ENCODE data around the gene XPOT.
"Not testable (repeated sequence)": the region's sequence is repeated elsewhere in the genome, so short reads cannot be mapped to it uniquely, and the experiment has no call there.

DNA sequence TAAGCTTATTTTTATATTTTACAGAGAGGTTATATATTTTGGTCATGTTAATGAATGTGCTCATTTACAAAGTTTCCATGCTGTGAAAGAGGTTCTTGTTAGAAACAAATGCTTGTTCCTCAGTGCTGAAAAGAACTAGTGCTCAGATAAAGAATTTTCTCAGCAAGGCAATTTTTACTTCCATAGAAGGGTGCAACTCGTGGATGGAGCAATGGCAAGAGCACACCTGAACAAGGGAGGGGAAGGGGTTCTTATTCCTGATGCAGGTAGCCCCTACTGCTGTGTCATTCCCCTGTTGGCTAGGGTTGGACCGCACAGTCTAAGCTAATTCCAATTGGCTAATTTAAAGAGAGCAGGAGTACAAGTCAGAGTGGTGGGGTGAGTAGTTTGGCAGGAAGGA is 48.0 kb upstream of the XPOT start:
- TF ChIP-seq, protein P1, sequence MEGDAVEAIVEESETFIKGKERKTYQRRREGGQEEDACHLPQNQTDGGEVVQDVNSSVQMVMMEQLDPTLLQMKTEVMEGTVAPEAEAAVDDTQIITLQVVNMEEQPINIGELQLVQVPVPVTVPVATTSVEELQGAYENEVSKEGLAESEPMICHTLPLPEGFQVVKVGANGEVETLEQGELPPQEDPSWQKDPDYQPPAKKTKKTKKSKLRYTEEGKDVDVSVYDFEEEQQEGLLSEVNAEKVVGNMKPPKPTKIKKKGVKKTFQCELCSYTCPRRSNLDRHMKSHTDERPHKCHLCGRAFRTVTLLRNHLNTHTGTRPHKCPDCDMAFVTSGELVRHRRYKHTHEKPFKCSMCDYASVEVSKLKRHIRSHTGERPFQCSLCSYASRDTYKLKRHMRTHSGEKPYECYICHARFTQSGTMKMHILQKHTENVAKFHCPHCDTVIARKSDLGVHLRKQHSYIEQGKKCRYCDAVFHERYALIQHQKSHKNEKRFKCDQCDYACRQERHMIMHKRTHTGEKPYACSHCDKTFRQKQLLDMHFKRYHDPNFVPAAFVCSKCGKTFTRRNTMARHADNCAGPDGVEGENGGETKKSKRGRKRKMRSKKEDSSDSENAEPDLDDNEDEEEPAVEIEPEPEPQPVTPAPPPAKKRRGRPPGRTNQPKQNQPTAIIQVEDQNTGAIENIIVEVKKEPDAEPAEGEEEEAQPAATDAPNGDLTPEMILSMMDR (IDR thresholded peaks at IDR 0.05): not testable (repeated sequence)
- not testable (repeated sequence) for TF ChIP-seq POLR2A (IDR thresholded peaks at IDR 0.05; ENCODE audit: low read depth); POLR2AphosphoS5 (IDR thresholded peaks at IDR 0.05); EP300 (IDR thresholded peaks at IDR 0.05)

Data from esophagus muscularis mucosa (tissue), 4 donors.